Femur (tissue), 1 donor: ENCODE data around the gene CAP2.

Experiments
- DNase-seq: peaks from one replicate; pipeline ENCODE4 v3.0.0-alpha.2; 2017

CAP2 gene

GRCh38 chr6:17392978-17393891 lies at the start of gene CAP2:
CAP2 (plus strand) TSS chr6:17393595; CDS start chr6:17421556, 27,961 bp downstream.
- peak; percentile 83 for DNase-seq

- no peak for DNase-seq
Observed at GRCh38 chr6:17347012-17347411, 46.4 kb upstream of the CAP2 start.

GRCh38 chr6:17349427-17349826 lies 44.0 kb upstream of the CAP2 start:
- no peak for DNase-seq

GRCh38 chr6:17352302-17352701 lies 41.1 kb upstream of the CAP2 start:
- DNase-seq: no peak

GRCh38 chr6:17353440-17354175 lies 39.8 kb upstream of the CAP2 start:
- DNase-seq: no peak

- DNase-seq: no peak
Observed at GRCh38 chr6:17354700-17355403, 38.5 kb upstream of the CAP2 start.

GRCh38 chr6:17355404-17355774 lies 38.0 kb upstream of the CAP2 start:
- DNase-seq: no peak

GRCh38 chr6:17358515-17358914 lies 34.9 kb upstream of the CAP2 start:
- DNase-seq: no peak

GRCh38 chr6:17360564-17360963 lies 32.8 kb upstream of the CAP2 start:
- no peak for DNase-seq

- DNase-seq: no peak
Observed at GRCh38 chr6:17361013-17361412, 32.4 kb upstream of the CAP2 start.

GRCh38 chr6:17365961-17366360 lies 27.4 kb upstream of the CAP2 start:
- no peak for DNase-seq

GRCh38 chr6:17367868-17368267 lies 25.5 kb upstream of the CAP2 start:
- DNase-seq: no peak

- peak; percentile 26 for DNase-seq
Observed at GRCh38 chr6:17381424-17382147, 11.8 kb upstream of the CAP2 start.

GRCh38 chr6:17385660-17386059 lies 7.7 kb upstream of the CAP2 start:
- peak; percentile 29 for DNase-seq

- no peak for DNase-seq
Observed at GRCh38 chr6:17388365-17388764, 5.0 kb upstream of the CAP2 start.

GRCh38 chr6:17389274-17389847 lies 4.0 kb upstream of the CAP2 start:
- no peak for DNase-seq

GRCh38 chr6:17390276-17390675 lies 3.1 kb upstream of the CAP2 start:
- no peak for DNase-seq

GRCh38 chr6:17391976-17392375 lies 1.4 kb upstream of the CAP2 start:
- no peak for DNase-seq

GRCh38 chr6:17393892-17394631 lies 667 bp downstream of the CAP2 start:
- DNase-seq: peak; percentile 69

- DNase-seq: no peak
Observed at GRCh38 chr6:17395112-17395511, 1.7 kb downstream of the CAP2 start.

- no peak for DNase-seq
Observed at GRCh38 chr6:17396256-17396655, 2.9 kb downstream of the CAP2 start.

- DNase-seq: no peak
Observed at GRCh38 chr6:17397764-17398194, 4.4 kb downstream of the CAP2 start.
